HEK293T (cell line): Measurements from ENCODE around the gene HSD11B1L.

ENCODE experiments used
- ARNT ChIP-seq: fragments of 450-650 bp; IDR thresholded peaks from 2 replicates; pipeline ENCODE4 v1.6.1; 2017; ENCODE audit warnings: mild to moderate bottlenecking
- BHLHE40 ChIP-seq: fragments of 450-650 bp; IDR thresholded peaks from 2 replicates; pipeline ENCODE4 v1.6.1; 2016; ENCODE audit warnings: mild to moderate bottlenecking, moderate library complexity, borderline replicate concordance
- CTBP1 ChIP-seq: fragments of 450-650 bp; IDR thresholded peaks from 2 replicates; pipeline ENCODE4 v1.6.1; 2016; ENCODE audit warnings: borderline replicate concordance
- ELF4 ChIP-seq: fragments of 450-650 bp; IDR thresholded peaks from 2 replicates; pipeline ENCODE4 v1.6.1; 2017; ENCODE audit warnings: antibody characterized with exemption
- FOXA1 ChIP-seq: fragments of 450-650 bp; IDR thresholded peaks from 2 replicates; pipeline ENCODE4 v1.6.1; 2016; ENCODE audit warnings: mild to moderate bottlenecking
- FOXM1 ChIP-seq: fragments of 450-650 bp; IDR thresholded peaks from 2 replicates; pipeline ENCODE4 v1.6.1; 2017; ENCODE audit warnings: mild to moderate bottlenecking, borderline replicate concordance
- HDGF ChIP-seq: fragments of 450-650 bp; IDR thresholded peaks from 2 replicates; pipeline ENCODE4 v1.6.1; 2017; ENCODE audit warnings: antibody characterized with exemption, borderline replicate concordance
- L3MBTL2 ChIP-seq: fragments of 450-650 bp; conservative IDR thresholded peaks from 2 replicates; pipeline ENCODE4 v1.6.1; 2016; ENCODE audit warnings: mild to moderate bottlenecking
- NFRKB ChIP-seq: fragments of 450-650 bp; IDR thresholded peaks from 2 replicates; pipeline ENCODE4 v1.6.1; 2016; ENCODE audit warnings: mild to moderate bottlenecking, moderate library complexity
- PKNOX1 ChIP-seq: fragments of 450-650 bp; IDR thresholded peaks from 2 replicates; pipeline ENCODE4 v1.6.1; 2016
- SP1 ChIP-seq: fragments of 450-650 bp; IDR thresholded peaks from 2 replicates; pipeline ENCODE4 v1.6.1; 2017
- SUZ12 ChIP-seq: fragments of 450-650 bp; IDR thresholded peaks from 2 replicates; pipeline ENCODE4 v1.6.1; 2016; ENCODE audit warnings: mild to moderate bottlenecking
- TARDBP ChIP-seq: fragments of 450-650 bp; IDR thresholded peaks from 2 replicates; pipeline ENCODE4 v1.6.1; 2016
- ZNF384 ChIP-seq: fragments of 450-650 bp; IDR thresholded peaks from 2 replicates; pipeline ENCODE4 v1.6.1; 2016

- TF ChIP-seq FOXM1 (no peak), ELF4 (no peak), ARNT (no peak), SUZ12 (no peak), BHLHE40 (no peak), NFRKB (no peak), SP1 (no peak), TARDBP (no peak), ZNF384 (no peak), HDGF (no peak), PKNOX1 (no peak), FOXA1 (no peak), L3MBTL2 (no peak), CTBP1 (no peak)
These were observed 11.2 kb downstream of the HSD11B1L start for GRCh38 chr19:5691822-5692722.
